HG03378 (cell line): Measurements from ENCODE around the gene DNM1L.

ENCODE experiments used
- ATAC-seq: cut with Tn5 transposase; IDR thresholded peaks from one replicate; pipeline ENCODE4 v1.9.1; 2021; ENCODE audit warnings: mild to moderate bottlenecking, moderate library complexity; ENCODE audit not compliant: unreplicated experiment

The DNM1L gene

GRCh38 chr12:32679091-32679919, at the start of gene DNM1L:
TSS of gene DNM1L (plus strand) at chr12:32679301. CDS start at chr12:32679364, 63 bp downstream.
- ATAC-seq: peak; percentile 91

GRCh38 chr12:32641287-32641901, 37.7 kb upstream of the DNM1L start:
- ATAC-seq: no peak

- no peak for ATAC-seq
Measured at GRCh38 chr12:32644431-32644830, 34.7 kb upstream of the DNM1L start.

- no peak for ATAC-seq
Measured at GRCh38 chr12:32647275-32647674, 31.8 kb upstream of the DNM1L start.

GRCh38 chr12:32650508-32650907, 28.6 kb upstream of the DNM1L start:
- ATAC-seq: no peak

GRCh38 chr12:32651151-32651955, 27.7 kb upstream of the DNM1L start:
- no peak for ATAC-seq

GRCh38 chr12:32651956-32652210, 27.2 kb upstream of the DNM1L start:
- ATAC-seq: no peak

GRCh38 chr12:32659908-32660440, 19.1 kb upstream of the DNM1L start:
- no peak for ATAC-seq

- ATAC-seq: no peak
Measured at GRCh38 chr12:32661706-32662105, 17.4 kb upstream of the DNM1L start.

DNA sequence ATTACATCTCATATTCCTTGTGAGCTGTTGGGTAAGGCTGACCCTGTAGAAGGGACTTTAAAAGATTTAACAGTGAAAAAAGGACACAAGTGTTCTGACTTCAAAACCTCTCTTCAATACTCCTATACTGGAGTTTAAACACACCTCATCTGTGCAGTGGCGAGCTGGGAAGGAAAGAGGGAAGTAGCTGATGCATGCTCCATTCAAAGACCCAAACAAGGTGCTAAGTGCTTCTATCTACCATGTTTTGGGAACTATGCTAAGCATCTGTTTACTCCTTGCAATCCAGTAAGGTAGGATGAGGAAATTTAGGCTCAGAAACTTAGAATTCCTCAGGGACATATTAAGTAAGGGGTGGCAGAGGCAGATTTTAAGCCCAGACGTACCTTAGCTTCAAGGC, 16.4 kb upstream of the DNM1L start:
- no peak for ATAC-seq

DNA sequence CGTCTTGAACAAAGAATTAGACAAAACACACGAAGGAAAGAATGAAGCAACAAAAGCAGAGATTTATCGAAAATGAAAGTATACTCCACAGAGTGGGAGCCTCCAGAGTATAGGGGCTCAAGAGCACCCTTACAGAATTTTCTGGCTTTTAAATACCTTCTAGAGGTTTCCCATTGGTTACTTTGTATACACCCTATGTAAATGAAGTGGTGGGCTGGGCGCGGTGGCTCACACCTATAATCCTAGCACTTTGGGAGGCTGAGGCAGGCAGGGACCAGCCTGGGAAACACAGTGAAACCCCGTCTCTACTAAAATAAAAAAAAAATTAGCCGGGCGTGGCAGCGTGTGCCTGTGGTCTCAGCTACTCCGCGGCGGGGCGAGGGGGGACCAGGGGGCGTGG, 13.1 kb upstream of the DNM1L start:
- no peak for ATAC-seq

- no peak for ATAC-seq
Measured at GRCh38 chr12:32669584-32669983, 9.5 kb upstream of the DNM1L start.

GRCh38 chr12:32671930-32672780, 6.9 kb upstream of the DNM1L start:
- ATAC-seq: peak; percentile 42

DNA sequence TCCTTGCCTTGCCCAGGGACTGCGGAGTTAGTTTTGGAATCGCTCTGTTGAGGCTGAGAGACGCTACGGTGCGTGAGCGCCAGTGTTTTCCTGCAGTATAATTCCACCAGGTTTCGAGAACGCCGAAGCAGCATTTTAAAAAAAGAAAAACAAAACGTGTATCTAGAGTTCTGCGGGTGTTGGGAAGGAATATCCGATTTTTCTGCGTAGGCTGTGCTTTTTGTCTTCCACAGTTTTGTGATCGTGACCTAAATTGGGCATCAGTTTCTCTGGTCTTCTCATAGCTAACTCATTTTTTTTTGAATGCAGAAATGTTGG, 778 bp downstream of the DNM1L start:
- no peak for ATAC-seq

DNA sequence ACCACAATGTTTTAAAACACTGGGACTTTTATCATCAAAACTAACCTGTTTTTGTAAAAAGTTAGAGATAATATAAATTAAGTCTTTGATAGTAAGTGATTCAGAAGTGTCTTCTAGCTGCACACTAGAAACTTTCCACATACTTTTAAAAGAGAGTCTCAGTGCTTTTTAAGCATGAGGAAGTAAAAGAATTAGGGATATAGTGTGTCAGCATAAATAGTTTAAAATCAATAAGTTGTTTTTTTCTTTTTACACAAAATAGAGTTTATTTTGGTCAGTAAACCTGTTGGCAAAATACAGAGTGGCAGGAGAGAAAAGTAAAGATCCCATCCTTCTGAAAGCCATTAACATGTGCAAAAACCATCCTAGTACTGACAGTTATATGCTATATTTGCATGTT, 1.7 kb downstream of the DNM1L start:
- no peak for ATAC-seq

GRCh38 chr12:32681272-32681671, 2.2 kb downstream of the DNM1L start:
- no peak for ATAC-seq

GRCh38 chr12:32686340-32686739, 7.2 kb downstream of the DNM1L start:
- no peak for ATAC-seq

DNA sequence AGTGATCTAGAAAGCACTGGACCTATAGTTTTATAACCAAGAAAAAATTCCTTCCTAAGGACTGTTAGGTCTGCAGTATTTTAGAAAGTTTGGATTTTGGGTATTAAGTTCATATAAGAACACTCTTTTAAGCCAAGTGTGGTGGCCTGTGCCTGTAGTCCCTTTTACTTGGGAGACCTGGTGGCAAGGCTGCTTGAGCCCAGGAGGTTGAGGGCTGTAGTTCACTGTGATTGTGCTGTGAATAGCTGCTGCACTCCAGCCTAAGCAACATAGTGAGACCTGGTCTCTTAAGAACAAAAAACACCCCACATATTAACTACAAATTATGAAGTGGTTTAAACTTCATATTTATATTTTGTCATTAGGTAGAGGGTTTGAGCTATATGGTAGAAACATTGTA, 9.7 kb downstream of the DNM1L start:
- no peak for ATAC-seq

DNA sequence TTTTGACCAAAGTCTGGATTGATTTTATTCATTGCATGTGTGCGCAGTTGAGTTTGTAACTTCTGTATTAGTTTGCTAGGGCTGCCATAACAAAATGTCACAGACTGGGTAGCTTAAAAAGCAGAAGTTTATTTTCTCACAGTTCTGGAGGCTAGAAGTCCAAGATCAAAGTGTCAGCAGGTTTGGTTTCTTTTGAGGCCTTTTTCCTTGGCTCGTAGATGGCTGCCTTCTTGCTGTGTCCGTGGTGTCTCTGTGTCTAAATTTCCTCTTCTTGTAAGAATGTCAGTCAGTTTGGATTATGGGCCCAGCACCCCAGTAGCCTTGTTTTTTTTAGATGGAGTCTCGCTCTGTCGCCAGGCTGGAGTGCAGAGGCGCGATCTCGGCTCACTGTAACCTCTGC, 11.8 kb downstream of the DNM1L start:
- ATAC-seq: no peak

DNA sequence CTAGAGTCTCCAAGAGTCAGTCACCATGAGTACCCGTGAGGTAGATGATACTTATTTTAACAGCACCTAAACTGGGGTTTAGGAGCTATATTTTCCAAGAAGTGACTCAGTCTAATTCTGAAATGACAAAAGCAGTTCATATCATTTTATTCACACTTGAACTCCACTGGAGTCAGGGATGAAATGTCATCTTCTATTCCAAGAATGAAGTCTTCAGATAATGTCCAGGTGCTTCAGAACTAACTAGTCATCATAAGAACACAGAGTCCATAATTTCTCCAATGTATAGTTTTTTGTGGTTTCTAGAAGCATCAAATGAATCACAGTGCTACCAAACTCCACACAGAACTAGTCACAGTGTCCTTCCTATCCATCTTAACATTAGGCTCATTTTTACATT, 13.3 kb downstream of the DNM1L start:
- no peak for ATAC-seq

DNA sequence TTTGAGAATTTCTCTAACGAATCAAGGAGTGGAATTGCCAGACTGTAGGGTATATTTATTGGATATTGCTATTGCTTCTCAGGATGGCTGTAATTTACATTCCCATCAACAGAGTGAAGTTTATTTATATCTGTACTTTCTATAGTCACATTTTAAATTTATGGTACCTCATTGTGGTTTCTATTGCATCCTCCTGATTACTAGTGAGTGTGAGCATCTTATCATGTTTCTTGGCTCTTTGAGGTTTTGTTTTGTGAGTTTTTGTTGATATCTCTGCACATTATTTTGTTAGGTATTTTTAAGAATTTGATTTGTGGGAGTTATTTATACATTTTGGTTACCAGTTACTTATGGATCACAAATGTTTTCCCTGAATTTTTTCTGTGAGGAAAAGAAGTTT, 13.9 kb downstream of the DNM1L start:
- no peak for ATAC-seq
